GM10847 (cell line): ENCODE data around the gene SLC2A11.

ENCODE experiments used
- POLR2A ChIP-seq: IDR thresholded peaks from 2 replicates; pipeline ENCODE4 v1.6.1; 2011; ENCODE audit not compliant: insufficient read length; ENCODE audit errors: extremely low read depth

SLC2A11 gene

DNA sequence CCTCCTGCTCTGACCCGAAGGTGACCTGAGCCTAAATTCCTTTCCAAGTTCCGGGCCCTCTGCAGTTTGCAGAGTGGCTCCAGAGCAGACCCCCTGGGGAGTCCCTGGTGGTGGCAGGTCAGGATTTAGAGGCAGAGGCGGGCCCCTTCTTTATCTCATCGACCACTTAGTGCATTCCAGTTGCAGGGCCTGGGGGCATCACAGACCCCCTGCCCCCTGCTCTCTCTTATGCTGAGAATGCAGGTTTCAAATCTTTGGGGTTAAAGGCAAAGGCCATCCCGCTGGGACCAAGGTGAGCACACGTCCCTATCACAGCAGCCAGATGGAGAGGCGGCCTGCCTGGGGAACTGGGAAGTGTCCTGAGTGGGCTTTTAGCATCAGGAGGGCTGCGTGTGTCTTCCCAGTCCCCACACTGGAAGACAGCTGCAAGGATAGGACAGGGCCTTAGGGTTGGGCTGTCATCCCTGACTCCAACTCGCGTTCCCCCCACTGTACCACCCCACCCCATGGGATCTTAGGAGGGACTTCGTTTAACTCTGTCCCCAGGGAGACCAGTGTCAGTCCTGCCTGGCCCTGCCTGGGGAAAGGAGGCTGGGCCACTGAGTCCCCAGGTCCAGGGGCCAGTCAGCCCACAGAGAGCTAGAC is 30.2 kb upstream of the SLC2A11 start:
- TF ChIP-seq POLR2A: no peak

- no peak for TF ChIP-seq POLR2A
Measured at GRCh38 chr22:23828800-23829680, 28.6 kb upstream of the SLC2A11 start.

DNA sequence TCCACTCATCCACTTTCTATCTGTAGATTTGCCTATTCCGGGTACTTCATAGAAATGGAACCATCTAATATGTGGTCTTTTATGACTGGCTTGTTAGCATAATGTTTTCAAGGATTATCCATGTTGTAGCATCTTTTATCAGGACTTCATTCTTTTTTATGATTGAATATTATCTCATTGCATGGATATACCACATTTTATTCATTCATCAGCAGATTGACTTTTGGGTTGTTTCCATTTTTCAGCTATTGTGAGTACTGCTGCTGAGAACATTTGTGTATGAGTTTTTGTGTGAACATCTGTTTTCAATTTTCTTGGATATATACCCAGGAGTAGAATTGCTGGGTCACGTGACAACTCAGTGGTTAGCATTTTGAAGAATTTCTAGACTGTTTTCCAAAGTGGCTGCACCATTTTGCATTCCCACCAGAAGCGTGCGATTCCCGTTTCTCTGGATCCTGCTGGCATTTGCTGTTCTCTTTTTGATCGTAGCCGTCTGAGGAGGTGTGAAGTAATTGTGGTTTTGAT is 27.8 kb upstream of the SLC2A11 start:
- TF ChIP-seq POLR2A: no peak

DNA sequence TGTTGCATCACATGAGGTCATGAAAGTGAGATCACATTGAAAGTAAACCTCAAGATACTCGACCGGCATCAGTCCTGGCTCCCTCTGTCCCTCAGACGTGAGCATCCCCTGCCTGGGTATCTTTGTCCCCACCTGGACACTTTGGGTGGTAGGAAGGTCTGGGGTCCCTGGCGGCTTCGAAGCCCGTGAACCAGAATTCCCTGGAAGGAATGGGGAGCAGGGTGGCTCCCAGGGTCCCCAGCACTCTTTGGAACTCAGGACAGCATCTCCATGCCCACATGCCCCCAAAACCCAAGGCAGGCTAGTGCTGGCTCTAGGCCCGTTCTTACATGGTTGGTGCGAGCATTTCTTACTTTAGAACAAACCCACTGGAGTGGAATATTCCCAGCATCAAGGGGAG is 26.4 kb upstream of the SLC2A11 start:
- TF ChIP-seq POLR2A: no peak

GRCh38 chr22:23831781-23832180 is 25.9 kb upstream of the SLC2A11 start:
- TF ChIP-seq POLR2A: no peak

DNA sequence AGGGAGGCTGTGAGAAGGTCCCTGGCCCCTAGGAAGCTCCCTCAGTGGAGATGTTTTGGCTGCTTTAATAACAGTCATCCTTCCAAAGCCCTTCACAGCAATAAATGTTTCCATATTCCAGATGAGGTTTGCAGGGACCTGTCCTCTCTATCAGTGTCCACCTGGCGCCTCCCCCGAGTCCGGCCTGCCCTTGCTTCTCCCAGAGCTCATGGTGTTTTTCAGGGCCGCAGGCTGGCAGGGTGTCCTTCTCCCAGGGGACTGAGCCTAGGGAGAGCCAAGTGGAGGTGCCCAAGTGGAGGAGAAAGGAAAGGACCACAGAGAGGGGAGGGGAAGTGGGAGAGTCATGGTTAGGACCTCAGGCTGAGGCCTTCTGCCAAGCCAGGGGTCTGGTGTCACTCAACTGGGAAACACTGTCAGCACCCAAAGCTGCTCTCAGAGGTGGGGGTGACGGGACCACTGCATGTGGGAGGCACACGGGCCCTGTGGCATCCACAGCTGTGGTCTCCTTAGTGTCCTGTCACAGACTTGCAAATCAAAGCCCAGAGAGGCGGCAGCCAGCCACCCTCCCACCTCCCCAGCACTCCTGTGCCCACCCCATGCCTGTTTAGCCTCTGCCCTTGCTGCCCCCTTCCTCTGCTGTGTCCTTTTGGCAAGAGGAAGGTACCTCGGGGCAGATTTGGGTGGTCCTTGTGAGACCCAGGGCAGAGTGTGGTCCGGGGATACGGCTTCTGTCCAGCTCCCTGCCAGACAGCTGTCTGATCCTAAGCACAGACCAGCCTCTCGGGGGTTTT is 25.3 kb upstream of the SLC2A11 start:
- no peak for TF ChIP-seq POLR2A

GRCh38 chr22:23833017-23833751 is 24.5 kb upstream of the SLC2A11 start:
- TF ChIP-seq POLR2A: no peak

- TF ChIP-seq POLR2A: no peak
Measured at GRCh38 chr22:23833911-23834317, 23.8 kb upstream of the SLC2A11 start.

- TF ChIP-seq POLR2A: no peak
Measured at GRCh38 chr22:23834406-23834792, 23.3 kb upstream of the SLC2A11 start.

DNA sequence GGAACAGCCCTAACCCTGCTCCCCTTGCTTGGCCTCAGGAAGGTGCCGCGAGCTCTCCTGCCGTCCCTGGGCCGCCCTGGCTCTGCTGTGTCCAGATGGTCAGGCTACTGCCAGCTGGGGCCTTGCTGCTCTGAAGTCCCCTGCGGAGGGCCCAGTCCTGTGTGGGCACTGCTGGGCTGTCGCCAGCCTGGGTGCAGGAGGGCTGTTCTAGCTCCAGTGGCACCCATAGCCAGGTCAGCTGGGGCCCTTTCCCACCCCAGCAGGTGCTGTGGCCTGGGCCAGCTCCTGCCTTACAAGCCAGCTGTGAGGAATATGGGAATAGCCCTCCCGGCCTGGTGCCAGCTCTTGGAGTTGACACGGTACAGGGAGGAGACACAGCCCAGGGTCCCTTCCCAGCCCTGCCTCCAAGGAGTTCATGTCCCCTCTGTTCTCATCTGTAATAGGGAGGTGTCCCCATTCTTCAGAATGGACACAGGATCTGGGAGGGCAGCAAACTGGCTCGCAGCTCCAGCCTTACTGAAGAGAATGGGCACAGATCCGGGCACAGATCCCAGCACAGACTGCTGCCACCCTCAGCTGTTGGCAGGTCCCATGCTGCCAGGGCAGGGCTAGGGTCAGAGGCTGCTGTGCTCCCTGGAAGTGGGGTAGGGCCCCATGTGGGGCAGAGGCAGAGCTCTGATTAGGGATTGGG is 22.7 kb upstream of the SLC2A11 start:
- no peak for TF ChIP-seq POLR2A

DNA sequence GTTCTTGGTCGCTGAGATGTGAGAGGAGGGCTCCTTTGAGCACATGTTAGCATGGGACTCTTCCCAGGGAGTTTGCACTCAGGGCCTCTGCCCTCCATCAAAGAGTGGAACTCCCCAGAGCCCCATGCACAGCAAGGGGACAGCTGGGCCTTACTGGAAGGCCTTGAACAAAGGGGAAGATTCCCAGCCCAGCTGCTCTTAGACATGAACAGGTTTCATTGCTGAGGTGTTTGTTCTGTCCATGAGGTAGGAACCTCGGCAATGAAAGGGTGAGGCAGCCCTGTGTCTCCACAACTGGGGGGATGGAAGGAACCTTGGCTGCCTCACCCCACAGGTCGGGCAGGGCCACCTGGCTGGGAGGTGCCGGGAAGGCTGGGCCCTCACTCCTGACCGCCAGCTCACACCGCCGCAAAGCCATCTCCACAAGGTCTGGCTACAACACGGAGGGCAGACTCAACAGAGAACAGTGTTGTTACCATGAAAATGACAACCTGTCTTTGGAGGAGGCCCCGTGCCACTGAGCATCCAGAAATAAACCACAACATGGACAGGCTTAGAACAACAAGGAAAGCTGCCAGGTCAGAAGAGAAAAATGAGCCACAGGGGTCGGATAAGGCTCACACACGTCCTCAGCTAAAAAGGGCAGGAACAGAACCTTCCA is 22.1 kb upstream of the SLC2A11 start:
- no peak for TF ChIP-seq POLR2A

DNA sequence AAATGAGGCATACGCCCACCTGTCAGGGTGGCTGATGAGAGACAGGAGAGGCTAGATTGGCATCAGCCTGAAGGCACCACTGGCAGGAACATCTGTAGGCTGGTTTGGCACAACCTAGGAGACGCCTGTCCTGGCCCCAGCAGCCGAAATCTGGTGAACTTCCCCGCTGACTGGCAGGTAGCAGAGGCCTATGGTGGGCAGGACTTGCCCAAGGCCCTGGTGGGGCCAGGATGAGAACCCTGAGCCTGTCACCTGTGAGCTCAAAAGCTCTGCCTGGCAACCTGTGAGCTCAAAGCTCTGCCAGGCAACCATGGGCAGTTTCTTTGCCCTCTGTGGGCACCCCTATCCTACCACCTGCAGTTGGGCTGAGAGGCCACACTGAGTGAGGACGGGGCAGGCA is 21.4 kb upstream of the SLC2A11 start:
- TF ChIP-seq POLR2A: no peak

DNA sequence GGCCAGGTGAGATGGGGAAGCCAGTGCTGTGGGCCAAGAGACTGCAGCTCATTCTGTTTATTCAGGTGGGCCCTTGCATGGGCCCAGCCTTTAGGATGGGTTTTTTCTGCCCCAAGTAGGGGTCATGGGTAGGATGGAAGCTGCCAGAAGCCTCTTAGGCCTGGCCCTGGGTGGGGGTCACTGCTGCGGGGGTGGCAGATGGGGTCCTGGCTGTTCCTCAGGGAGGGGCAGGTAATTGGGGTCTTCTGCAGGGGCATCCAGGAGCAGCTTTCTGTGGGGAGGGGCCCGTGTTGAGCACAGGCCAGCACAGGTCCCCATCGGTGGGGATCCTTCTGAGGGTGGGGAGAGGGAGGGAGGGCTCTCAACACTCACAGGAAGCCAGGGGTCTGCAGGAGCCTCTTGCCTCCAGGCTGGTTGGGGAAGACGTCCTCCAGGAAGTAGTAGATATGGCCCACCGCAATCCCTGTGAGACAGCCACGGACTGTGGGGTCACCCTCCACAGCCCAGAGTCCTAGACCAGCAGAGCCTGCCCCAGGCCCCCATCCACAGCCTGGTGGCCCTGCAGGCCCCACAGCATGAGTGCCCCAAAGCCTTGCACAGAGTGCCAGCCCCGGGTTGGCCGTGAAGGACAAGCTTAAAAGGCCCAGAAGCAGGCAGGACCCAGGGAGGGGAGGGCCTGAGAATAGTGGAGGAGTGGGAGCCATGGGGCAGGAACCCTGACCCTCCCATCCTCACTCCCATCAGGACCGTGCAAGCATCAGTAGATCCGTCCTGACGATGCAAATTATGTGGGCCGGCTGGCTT is 20.8 kb upstream of the SLC2A11 start:
- TF ChIP-seq POLR2A: no peak
